Activated T-cell treated with anti-CD3 and anti-CD28 coated beads, Interleukin-2, amount 50 U/mL, for 24 hours (primary cell): ENCODE results near the gene SGMS1.
A peak's percentile ranks its signal among the peaks of the same experiment; 100 is the strongest.

Experiments
- DNase-seq: peaks from one replicate; pipeline ENCODE4 v3.0.0-alpha.2; 2020
- H3K27ac Mint-ChIP-seq: 2 replicates; pipeline ENCODE4 v1.8.0; 2020; ENCODE audit warnings: mild to moderate bottlenecking, mixed read lengths
- H3K27me3 Mint-ChIP-seq: 2 replicates; pipeline ENCODE4 v1.8.0; 2020; ENCODE audit warnings: mixed read lengths
- H3K36me3 Mint-ChIP-seq: 2 replicates; pipeline ENCODE4 v1.8.0; 2020; ENCODE audit warnings: low read depth, mixed read lengths
- H3K4me1 Mint-ChIP-seq: 2 replicates; pipeline ENCODE4 v1.8.0; 2020; ENCODE audit warnings: low read depth, mixed read lengths
- H3K4me3 Mint-ChIP-seq: 2 replicates; pipeline ENCODE4 v1.8.0; 2020; ENCODE audit warnings: mild to moderate bottlenecking, moderate library complexity, mixed read lengths
- H3K9me3 Mint-ChIP-seq: 2 replicates; pipeline ENCODE4 v1.8.0; 2020; ENCODE audit warnings: mixed read lengths

Gene SGMS1

GRCh38 chr10:50517626-50518025 lies 106.1 kb downstream of the SGMS1 start:
- H3K4me1 Mint-ChIP-seq: peaks cover 38% of the 10 kb centered on the region
- H3K4me3 Mint-ChIP-seq: no peak overlapping the region
- peaks cover 17% of the 10 kb centered on the region for H3K36me3 Mint-ChIP-seq
- H3K27me3 Mint-ChIP-seq: no peaks in the 10 kb centered on the region
- no peak overlapping the region for H3K27ac Mint-ChIP-seq
- H3K9me3 Mint-ChIP-seq: no peaks in the 10 kb centered on the region
- no peak for DNase-seq

- H3K9me3 Mint-ChIP-seq: no peaks in the 10 kb centered on the region
- H3K4me3 Mint-ChIP-seq: no peak overlapping the region
- DNase-seq: no peak
- peaks cover 17% of the 10 kb centered on the region for H3K36me3 Mint-ChIP-seq
- no peak overlapping the region for H3K27ac Mint-ChIP-seq
- H3K4me1 Mint-ChIP-seq: peaks cover 49% of the 10 kb centered on the region
- no peaks in the 10 kb centered on the region for H3K27me3 Mint-ChIP-seq
Measured at GRCh38 chr10:50516171-50516570, 107.6 kb downstream of the SGMS1 start.

GRCh38 chr10:50515420-50515819 lies 108.3 kb downstream of the SGMS1 start:
- H3K4me3 Mint-ChIP-seq: no peak overlapping the region
- peaks cover 55% of the 10 kb centered on the region for H3K4me1 Mint-ChIP-seq
- no peak for DNase-seq
- peaks cover 17% of the 10 kb centered on the region for H3K36me3 Mint-ChIP-seq
- H3K27me3 Mint-ChIP-seq: no peaks in the 10 kb centered on the region
- no peaks in the 10 kb centered on the region for H3K9me3 Mint-ChIP-seq
- no peak overlapping the region for H3K27ac Mint-ChIP-seq

DNA sequence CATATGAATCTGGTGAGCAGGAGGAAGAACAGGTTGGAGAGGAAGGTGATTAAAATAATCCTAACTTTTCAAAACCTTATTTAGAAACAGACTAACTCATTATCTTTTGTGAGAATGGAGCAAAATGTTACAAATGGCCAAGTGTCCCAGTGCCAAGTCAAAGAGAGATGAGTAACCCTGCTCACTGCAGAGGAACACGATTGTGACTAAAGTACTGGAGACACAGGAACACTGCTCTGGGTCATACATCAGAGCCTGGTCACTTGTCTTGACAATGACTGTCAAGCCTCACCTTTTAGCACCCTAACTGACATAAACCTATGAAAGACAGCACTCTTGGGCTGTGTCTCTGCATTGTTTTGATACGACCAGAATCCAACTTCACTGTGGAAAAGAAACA lies 108.8 kb downstream of the SGMS1 start:
- Mint-ChIP-seq H3K4me1 (peaks cover 58% of the 10 kb centered on the region), H3K27ac (no peak overlapping the region), H3K9me3 (no peaks in the 10 kb centered on the region), H3K27me3 (no peaks in the 10 kb centered on the region), H3K36me3 (peaks cover 17% of the 10 kb centered on the region), H3K4me3 (no peak overlapping the region)
- no peak for DNase-seq

- no peak for DNase-seq
- H3K4me1 Mint-ChIP-seq: peaks cover 66% of the 10 kb centered on the region
- no peaks in the 10 kb centered on the region for H3K27me3 Mint-ChIP-seq
- no peaks in the 10 kb centered on the region for H3K9me3 Mint-ChIP-seq
- H3K36me3 Mint-ChIP-seq: peaks cover 11% of the 10 kb centered on the region
- H3K27ac Mint-ChIP-seq: no peak overlapping the region
- no peak overlapping the region for H3K4me3 Mint-ChIP-seq
Measured at GRCh38 chr10:50513956-50514355, 109.8 kb downstream of the SGMS1 start.

DNA sequence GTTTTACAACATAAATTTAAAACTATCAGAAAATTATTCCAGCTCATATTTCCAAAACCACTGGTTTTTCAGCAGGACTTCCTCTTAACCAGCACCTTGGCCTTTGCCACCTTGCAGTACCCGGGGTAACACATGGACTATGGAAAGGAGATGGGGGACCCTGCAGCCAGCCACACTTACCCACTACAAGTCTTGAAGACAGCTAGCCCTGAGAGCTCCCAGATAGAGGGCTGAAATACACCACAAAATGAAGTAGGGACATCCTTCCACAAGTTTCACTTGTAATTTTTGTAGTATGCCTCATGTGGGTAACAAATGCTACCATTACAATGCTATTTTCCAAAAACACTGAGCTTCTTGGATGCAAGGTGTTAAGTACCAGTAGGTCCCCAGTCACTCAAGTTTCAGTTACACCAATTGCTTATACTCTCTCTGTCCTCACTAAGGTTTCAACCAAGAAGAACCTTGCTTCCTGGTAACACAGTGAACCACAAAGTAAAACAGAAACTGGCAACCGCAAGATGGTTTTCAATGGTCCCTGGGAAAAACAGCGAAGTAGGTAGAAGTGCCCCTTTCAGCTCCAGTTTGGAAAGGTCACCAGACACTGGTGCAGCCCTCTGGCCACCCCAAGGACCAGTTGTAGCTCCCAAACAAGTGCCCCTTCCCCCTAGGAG lies 110.9 kb downstream of the SGMS1 start:
- H3K27ac Mint-ChIP-seq: peak overlapping the region; percentile 46
- peaks cover 77% of the 10 kb centered on the region for H3K4me1 Mint-ChIP-seq
- H3K4me3 Mint-ChIP-seq: peak overlapping the region; percentile 13
- no peak for DNase-seq
- H3K9me3 Mint-ChIP-seq: no peaks in the 10 kb centered on the region
- no peaks in the 10 kb centered on the region for H3K27me3 Mint-ChIP-seq
- peaks cover 7% of the 10 kb centered on the region for H3K36me3 Mint-ChIP-seq

DNA sequence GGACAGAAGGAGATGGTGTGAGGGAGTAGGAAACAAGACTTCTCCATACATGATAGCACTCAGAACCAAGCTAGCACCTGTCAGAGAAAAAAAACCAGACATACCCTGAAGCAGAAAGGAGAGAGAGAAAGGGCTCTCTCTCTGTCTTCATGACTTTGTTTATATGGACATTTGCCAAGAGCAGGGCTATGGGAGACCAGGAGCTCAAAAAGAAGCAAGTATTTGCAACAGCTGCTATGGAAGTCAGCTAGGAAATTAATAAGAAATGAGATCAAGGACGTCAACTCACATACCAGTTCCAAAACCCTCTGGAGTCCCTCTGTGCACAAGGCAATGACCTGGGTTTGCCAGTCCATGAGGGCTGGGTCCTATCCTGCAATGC lies 111.6 kb downstream of the SGMS1 start:
- Mint-ChIP-seq H3K27ac (peak overlapping the region; percentile 32), H3K27me3 (no peaks in the 10 kb centered on the region), H3K4me1 (peaks cover 82% of the 10 kb centered on the region), H3K4me3 (no peak overlapping the region), H3K9me3 (no peaks in the 10 kb centered on the region), H3K36me3 (peaks cover 4% of the 10 kb centered on the region)
- no peak for DNase-seq

DNA sequence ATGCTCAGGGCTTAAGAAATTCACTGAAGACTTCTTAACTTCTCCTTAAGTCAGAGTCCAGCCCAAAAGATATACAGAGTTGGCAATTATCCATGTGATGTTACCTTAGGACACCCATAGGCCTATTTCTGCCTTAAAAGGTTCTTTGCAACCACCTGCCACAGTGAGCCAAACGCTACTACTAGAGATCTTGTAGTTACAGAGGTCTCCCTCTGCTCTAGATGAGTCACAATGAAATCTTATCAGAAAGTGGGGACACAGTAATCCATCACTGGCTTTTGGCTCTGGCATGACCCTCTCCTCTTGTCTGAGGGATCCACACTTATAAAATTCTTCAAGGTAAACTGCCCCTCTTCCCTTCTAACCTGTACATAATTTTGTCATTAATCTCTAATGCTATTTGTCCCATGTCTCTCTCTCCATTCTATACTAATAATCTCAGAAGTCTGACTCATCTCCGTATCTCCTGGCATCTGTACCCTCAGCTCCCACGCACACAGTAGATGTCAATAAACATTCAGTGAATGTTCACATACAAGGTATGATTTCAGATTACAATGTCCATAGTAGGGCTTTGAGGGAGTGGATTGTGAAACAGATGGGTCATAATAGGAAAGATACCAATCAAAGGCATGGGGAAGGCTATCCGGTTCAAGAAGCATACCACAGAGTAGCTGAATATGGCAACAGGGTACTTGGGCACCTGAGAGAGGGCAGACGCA lies 112.1 kb downstream of the SGMS1 start:
- peak overlapping the region; percentile 32 for H3K27ac Mint-ChIP-seq
- H3K36me3 Mint-ChIP-seq: peaks cover 2% of the 10 kb centered on the region
- no peaks in the 10 kb centered on the region for H3K9me3 Mint-ChIP-seq
- H3K27me3 Mint-ChIP-seq: no peaks in the 10 kb centered on the region
- DNase-seq: no peak
- peaks cover 85% of the 10 kb centered on the region for H3K4me1 Mint-ChIP-seq
- no peak overlapping the region for H3K4me3 Mint-ChIP-seq

DNA sequence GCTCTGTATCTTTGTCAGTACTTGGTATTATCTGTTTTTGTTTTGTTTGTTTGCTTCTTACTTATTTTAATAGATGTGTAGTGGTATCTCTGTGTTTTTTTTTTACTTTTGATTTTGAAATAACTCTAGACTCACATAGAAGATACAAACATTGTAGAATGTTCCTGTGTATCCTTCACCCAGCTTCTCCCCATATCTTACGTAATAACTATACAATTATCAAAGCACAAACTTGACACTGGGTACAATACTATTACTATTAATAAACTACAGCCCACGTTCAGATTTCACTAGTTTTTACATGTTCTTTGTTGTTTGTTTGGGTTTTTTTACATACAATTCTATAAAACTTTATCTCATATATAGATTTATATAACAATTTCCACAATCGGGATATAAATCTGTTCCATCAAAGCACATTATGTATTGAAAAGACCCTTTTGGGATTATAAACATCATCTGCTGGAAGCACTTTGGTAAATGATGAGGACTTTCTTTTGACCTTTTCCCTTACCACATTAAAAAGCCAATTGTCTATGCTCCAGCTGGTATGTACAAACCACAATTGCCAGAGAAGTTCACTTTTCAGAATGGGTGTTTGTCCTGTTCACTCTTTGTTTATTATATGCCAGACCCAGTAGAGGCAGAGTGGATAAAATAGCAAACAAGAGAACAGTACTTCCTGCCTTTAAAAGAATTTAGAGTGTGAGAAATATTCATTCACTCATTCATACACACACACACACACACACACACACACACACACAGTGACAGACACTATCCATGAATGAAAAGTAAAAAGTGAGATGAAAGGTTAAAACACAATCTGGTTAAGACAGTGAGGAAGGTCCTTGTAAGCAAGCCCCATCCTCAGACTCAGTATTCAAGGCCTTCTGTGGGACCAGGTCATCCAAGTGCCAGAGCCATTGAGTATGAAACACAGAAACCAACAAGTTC lies 113.0 kb downstream of the SGMS1 start:
- Mint-ChIP-seq H3K4me1 (peaks cover 90% of the 10 kb centered on the region), H3K4me3 (no peak overlapping the region), H3K27ac (peak overlapping the region; percentile 32), H3K36me3 (peaks cover 2% of the 10 kb centered on the region), H3K9me3 (no peaks in the 10 kb centered on the region), H3K27me3 (no peaks in the 10 kb centered on the region)
- no peak for DNase-seq

DNA sequence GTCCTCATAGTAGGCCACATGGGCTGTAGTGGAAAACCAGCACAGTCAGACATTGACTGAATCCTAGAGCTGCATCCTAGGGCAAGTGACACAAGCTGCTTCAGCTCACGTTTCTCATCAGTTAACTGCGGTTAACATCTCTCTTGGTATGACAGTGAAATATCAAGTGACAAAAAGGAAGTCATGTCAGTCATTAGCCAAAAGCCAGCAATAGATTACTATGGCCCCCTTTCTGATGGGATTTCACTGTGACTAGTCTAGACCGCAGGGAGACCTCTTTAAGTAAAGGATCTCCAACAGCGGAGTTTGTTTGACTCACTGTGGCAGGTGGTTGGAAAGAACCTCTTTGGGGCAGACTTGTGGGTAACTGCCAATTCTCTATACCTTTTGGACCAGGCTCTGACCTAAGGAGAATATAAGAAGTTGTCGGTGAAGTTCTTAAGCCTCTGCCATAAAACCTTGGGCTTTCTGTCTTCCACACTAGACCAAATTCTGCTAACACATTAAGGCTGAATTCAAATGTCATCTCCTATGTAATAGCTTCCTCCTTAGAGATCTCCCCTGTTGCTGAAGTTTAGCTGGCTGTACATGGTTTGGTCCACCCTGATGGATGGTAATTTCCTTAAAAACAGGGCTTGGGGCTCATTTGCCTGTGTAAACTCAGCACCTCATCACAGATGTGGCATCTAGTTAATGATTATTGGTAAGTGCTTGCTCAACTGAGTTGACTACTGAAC lies 115.3 kb downstream of the SGMS1 start:
- Mint-ChIP-seq H3K36me3 (peaks cover 7% of the 10 kb centered on the region), H3K27me3 (no peaks in the 10 kb centered on the region), H3K9me3 (no peaks in the 10 kb centered on the region), H3K27ac (peak overlapping the region; percentile 60), H3K4me1 (peaks cover 87% of the 10 kb centered on the region), H3K4me3 (no peak overlapping the region)
- DNase-seq: no peak

GRCh38 chr10:50506861-50507573 lies 116.7 kb downstream of the SGMS1 start:
- Mint-ChIP-seq H3K9me3 (no peaks in the 10 kb centered on the region), H3K27ac (peak overlapping the region; percentile 60), H3K4me3 (no peak overlapping the region), H3K27me3 (no peaks in the 10 kb centered on the region), H3K4me1 (peaks cover 87% of the 10 kb centered on the region), H3K36me3 (peaks cover 5% of the 10 kb centered on the region)
- no peak for DNase-seq

DNA sequence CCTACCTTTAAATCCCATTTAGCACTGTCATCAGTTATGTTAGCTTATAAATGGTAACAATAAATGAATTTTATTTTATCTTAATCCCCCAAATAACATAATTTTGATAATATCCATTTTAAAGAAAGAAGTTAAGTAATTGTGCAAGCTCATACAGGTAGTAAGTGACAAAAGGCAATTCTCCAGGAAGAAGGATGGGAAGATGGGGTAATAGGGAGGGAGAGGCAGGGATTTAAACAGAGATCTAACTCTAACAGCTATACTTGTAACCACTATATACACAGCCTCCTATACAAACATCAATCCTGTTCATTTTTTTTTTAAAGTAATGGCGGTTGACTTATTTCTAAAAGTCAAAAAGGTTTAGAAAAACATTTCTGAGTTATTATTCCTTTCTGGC lies 119.4 kb downstream of the SGMS1 start:
- DNase-seq: no peak
- no peaks in the 10 kb centered on the region for H3K9me3 Mint-ChIP-seq
- peaks cover 7% of the 10 kb centered on the region for H3K36me3 Mint-ChIP-seq
- no peak overlapping the region for H3K4me3 Mint-ChIP-seq
- no peaks in the 10 kb centered on the region for H3K27me3 Mint-ChIP-seq
- H3K4me1 Mint-ChIP-seq: peaks cover 80% of the 10 kb centered on the region
- no peak overlapping the region for H3K27ac Mint-ChIP-seq

DNA sequence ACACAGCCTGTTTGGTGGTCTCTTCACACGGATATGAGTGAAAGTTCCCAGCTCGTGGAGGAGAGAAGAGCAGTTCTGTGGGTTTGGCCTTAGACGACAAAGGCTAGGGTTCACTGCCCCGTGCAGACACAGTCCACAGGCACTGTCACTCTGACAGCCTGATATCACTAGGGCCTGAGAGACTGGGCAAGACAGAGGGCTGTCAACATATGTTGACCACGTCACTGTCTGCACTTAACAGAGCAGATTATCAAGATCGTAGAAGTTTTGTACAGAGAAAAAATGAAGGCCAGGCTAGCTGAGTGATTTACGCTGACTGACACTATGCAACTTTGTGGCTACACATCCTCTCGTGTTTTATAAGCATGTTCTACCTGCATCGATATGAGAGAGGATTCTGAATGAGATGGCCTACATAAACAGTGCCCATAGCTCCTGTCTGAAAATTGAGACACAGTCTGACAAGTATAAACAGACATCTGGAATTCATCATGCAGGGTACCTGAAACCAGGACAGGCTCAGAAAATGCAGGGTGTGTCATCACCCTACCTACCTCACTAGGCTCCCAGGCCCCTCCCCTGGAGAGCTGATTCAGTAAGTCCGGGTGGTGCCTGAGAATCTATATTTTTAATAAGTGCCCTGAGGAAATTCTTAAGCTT lies 120.0 kb downstream of the SGMS1 start:
- Mint-ChIP-seq H3K27me3 (no peaks in the 10 kb centered on the region), H3K36me3 (peaks cover 11% of the 10 kb centered on the region), H3K4me1 (peaks cover 76% of the 10 kb centered on the region), H3K4me3 (no peak overlapping the region), H3K9me3 (no peaks in the 10 kb centered on the region), H3K27ac (peak overlapping the region; percentile 14)
- no peak for DNase-seq
